Stimulated activated CD8-positive, alpha-beta memory T cell treated with anti-CD3 and anti-CD28 coated beads, Interleukin-15, amount 100 ng/mL, for 48 hours (primary cell): Measurements from ENCODE around the gene TMPRSS7.

ENCODE experiments used
- DNase-seq, 2 donors: peaks; one replicate each; pipeline ENCODE4 v3.0.0-alpha.2; 2020; ENCODE audit warnings: low read depth in 2 of 2

The TMPRSS7 gene, protein sequence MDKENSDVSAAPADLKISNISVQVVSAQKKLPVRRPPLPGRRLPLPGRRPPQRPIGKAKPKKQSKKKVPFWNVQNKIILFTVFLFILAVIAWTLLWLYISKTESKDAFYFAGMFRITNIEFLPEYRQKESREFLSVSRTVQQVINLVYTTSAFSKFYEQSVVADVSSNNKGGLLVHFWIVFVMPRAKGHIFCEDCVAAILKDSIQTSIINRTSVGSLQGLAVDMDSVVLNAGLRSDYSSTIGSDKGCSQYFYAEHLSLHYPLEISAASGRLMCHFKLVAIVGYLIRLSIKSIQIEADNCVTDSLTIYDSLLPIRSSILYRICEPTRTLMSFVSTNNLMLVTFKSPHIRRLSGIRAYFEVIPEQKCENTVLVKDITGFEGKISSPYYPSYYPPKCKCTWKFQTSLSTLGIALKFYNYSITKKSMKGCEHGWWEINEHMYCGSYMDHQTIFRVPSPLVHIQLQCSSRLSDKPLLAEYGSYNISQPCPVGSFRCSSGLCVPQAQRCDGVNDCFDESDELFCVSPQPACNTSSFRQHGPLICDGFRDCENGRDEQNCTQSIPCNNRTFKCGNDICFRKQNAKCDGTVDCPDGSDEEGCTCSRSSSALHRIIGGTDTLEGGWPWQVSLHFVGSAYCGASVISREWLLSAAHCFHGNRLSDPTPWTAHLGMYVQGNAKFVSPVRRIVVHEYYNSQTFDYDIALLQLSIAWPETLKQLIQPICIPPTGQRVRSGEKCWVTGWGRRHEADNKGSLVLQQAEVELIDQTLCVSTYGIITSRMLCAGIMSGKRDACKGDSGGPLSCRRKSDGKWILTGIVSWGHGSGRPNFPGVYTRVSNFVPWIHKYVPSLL

DNA sequence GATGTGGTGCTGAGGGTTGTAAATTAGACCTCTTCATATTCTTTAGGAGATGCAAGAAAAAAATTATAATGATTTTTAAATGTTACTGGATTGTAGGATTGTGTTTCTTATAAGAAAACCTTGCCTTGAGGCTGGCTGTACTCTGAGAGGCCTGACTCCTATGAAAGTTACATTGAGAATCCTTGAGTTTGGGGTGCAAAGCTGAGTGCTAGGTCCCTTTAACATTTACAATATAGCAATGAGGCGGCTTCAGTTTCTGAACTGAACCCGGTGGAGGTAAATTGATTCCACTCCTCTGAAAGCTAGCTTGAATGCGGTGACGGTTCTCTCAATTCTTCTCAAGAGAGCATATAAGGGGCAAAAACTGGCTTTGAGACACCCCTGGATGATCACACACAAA, at the start of gene TMPRSS7:
Gene TMPRSS7 (plus strand): TSS at position 301 of the 400 bp plus-strand sequence. CDS start 110 bp downstream, outside the sequence.
- no peak for DNase-seq

DNA sequence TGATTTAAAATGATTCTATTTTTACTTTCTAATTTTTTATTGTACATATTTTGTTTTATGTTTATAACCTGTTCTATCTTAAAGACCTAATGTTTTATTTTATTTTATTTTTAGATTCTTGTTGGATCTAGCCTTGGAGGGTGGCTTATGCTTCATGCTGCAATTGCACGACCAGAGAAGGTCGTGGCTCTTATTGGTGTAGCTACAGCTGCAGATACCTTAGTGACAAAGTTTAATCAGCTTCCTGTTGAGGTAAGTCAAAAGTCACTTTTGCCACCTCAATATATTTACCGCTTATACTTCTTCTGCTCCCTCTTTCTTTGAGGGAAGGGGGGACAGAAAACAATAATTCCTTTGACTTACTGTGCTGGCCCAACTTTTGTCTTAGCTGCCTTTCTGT, 47.7 kb upstream of the TMPRSS7 start:
- no peak for DNase-seq

DNA sequence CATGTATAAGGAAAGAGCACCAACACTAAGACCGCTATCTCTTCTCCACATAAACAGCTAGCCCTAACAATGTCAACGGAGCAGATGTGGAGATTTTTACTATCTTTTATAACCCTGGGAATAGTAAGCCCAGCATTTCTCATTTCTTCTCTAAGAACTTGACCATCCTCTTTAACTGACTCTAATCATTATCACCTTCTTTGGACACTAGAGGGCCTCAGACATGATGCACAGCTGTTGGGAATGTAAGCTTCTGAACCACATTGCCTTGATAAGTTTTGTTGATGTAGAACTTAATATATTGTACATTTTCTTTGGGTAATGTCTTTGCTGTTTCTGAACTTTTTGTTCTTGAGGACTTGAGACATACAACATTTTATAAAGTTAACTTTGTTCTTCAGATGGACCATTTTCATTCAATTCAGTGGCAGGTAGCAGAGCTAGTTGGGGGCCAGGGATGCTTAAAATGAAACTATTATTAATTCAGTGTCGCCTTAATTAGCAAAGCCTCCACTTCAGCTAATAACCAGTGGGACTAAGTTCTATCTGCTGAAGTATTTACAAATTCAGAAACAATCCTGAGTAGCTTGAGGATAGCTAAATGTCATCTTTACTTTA, 45.4 kb upstream of the TMPRSS7 start:
- DNase-seq = no peak

DNA sequence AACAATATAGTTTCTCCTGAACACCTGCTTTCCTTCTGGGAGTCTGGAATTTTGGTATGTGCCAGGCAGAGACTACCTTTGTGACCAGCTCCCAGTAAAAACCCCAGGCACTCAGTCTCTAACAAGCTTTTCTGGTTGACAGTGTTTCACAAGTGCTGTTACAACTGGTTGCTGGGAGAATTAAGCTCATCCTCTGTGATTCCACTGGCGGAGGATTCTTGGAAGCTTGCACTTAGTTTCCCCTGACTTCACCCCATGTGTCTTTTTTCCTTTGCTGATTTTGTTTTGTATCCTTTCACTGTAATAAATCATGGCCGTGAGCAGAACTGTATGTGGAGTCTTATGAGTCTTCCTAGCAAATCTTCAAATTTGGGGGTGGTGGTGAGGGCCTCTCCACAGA, 41.5 kb upstream of the TMPRSS7 start:
- no peak for DNase-seq

DNA sequence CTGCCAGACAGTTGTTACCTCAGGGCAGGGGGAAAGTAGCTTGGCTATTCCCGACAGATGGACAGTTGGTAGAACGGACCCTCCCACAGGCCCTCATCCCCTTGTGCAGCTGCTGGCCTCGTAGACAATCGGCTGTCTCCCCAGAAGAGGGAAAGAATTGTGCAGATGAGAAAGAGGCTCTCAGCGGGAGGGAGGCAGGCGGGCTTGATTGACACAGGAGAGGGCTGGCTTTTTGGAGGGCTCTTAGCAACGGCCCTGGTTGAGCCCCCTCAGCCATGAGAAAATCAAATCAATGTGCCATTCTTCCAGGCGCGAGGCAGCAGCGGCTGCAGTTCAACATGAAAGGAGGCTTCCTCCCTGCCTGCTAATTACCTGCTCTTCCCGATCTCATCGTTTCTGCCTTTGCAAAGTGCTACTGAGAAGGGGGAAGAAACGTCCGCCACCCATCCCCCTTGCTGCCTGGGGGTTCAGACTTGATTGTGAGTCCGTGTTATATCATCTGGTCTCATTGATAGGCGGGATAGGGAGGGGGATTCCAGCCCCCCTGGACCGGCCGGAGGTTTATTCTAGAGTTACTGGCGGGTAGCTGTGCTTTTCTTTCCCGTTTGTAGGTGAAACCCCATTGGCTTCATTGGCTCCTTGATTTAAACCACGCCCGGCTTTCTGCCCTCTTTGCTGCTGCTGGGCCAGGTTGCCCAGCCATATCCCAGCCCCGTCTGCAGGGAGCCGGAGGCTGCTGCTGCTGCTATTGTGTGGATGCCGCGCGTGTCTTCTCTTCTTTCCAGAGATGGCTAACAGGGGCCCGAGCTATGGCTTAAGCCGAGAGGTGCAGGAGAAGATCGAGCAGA, 35.7 kb upstream of the TMPRSS7 start, which contains the start of gene TAGLN3:
Gene TAGLN3 (plus strand): TSS at position 287 of the 848 bp plus-strand sequence. CDS start 501 bp downstream, at position 788.
- no peak for DNase-seq

DNA sequence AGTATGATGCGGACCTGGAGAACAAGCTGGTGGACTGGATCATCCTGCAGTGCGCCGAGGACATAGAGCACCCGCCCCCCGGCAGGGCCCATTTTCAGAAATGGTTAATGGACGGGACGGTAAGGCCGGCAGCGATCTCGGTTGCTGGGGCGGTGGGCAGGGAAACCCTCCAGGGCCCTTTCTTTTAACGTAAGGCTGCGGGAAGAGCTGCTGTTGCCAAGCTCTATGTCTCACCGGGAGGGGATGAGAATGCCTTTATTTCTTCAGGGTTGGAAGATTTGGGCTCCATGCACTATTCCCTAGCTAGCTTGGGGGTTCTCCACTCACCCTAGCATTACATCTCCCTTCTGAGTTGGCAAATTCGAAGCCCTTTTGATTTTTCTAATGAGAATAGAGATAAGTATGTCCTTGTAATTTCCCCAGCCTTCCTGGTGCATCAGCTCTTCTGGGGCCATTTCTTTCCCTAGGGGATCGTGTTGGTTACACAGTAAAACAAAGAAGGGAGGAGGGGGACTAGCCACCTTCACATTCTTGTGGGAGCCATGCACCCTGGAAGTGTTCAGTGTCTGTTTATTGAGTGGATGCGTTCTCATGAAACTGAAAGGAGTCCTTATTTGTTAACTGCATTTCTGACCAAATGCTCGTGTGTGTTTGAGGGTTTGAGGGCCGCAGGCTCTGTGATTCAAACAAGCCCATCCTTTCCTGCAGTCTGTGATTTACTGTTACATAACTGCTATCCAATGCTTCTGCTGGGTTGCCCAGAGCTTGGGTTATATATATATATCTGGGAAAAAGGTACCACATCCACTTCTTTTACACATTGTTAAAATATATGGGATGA, 34.8 kb upstream of the TMPRSS7 start:
- DNase-seq = no peak

DNA sequence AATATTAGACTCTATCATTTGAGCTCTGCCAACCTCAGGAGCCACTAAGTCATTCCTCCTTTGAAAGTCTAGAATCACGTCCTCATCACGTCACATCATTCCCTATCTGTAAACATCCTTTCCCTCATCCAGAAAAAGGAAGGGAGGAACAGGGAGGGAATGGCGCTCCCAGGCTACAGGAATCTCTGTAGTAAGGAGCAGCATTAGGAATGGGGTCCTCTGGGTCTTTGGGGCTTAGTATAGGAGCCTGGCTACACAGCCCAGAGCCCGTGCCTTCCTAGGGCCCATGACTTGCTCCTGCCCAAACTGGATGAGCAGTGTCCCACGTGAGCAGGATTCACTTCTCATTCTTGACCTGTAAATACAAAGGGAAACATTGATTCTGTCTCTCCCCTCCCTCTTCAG, 34.2 kb upstream of the TMPRSS7 start:
- no peak for DNase-seq

DNA sequence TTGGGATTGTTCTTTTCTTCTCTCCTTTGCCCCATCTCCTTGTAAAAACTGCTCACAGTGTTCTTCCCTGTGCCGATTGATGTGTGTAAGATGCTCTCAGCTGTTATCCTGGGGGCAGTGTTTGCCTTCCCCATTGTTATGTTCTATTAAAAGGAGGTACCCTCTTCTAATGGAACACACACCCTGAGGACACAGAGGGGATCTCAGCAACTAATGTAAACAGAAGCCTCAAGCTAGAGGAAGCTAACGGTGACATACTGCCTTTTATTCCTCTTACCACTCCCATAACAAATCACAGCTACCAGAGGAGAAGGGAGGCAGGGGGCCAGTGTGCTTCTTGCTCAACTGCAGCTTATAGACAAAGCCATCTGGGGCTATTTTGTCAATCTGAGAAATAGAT, 33.6 kb upstream of the TMPRSS7 start:
- DNase-seq = no peak

DNA sequence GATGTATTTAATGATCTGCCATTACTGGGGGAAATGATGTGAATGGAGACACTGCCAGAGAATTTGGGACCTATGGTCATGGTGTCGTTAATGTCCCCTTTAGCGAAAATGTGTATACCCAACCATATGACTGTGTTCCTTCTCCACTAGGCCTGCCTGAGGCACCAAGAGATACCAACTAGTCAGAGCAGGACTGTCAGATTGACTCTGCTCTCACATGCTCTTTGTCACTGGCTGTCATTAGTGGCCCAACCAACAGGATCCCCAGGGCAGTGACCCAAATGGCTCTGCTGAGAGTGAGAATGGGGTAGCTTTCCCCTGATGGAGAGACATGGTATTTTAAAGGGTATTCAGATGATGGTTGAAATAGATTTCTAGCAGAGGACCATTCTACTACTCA, 33.0 kb upstream of the TMPRSS7 start:
- no peak for DNase-seq

DNA sequence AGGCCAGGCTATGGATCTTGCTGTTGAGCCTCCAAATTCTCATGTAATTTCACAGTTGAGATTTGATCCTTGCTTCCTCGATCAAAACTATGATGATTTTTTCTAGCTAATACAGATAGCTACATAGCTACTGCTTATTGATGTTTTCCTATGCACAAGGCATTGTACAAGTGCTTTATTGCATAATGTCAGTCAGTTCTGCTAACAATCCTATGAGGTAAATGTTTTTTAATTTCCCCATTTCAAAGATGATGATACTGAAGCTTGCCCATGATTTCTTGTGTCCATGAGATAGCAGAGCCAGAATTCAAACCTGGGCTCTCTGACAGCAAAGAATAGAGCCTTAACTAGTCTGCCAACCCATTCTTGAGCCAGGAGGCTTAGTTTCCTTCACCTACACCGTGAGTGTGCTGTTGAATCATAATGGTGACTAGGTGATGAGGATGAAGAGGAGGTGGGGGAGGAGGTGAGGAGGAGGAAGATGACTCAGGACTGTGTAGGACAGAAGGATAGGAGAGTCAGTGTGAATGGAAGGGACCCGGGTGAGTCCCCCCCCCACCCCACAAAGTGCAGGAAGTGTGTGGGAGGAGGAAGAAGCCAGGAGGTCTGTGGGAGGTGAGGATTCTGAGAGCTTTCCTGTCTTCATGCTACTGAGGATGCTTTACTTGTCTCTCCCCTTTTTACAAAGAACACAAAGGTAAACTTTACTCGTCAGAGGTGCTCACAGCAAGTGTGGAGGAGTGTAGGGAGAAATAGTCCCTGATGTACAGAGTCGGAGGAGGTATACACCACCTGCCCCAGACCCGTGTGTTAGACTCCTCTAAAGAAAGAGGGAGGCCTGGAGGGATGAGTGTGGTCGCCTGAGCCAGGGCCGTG, 32.2 kb upstream of the TMPRSS7 start:
- peak; percentile 49 to 51 for DNase-seq

DNA sequence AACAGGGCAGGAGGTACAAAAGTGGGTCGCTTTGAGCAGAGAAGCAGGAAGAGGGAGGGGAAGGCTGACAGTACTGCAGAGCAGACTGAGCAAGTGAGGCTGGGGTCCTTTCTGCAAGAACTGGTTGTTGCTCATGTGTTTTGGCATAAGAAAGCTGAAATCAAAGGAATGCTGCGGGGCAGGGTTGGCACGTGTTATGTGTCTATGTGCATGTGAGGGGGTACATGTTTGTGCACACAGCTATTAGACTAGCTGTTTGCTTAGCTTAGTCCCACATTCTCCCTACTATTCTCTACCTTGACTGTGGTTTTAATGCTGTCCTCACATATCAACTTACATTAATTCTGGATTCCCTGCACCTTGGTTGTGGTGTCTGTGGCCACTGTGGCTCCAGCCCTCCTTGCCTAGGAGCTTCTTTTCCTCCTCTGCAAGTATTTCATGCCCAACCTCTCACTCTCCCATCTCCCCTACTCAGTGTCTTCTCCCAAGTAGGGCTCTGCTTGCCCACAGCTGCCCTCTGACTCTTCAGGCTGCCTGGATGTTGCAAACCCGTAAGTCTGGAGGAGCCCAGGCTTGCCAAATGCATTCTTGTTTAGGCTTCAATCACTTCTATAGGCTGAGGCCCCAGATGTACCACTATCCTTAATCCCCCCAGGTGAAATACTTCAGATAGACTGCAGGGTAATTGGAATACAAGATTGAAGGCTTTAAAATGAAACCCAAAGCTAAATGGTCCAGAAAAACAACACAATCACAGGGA, 31.0 kb upstream of the TMPRSS7 start:
- no peak for DNase-seq

DNA sequence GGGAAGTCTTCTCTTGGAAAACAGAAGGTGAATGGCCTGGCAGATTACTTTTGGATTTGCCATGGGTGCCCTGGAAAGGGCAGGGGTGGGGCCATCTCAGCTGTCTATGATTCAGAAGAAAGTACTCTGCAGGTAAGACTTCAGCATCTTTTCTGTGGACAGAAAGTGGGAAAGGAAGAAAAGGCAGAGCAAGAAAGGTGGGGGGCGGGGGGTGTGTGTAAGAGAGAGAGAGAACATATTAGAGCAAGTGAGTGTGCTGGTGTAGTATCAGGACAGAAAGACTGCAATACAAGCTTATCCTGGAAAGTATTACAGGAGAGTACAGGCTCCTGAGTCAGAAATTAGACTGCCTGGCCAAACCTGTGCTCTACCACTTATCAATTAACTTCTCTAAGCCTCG, 30.3 kb upstream of the TMPRSS7 start:
- DNase-seq = no peak

DNA sequence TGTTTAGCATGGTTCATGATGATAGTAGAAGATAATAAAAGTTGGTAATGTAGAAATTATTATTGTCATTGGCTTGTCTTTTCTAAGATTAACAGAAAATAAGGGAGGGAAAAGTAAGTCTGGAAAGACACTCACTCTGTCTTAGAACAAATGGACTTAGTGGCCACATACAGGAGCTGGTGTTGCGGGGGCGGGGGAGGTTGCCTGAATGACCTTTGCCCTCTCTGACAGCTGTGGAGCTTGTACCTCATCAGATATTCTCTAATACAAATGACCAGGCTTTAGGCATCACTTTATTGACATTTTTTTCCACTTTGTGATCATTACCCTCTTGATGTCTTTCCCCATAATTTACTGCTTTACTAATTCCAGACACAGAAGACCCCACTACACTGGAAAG, 29.9 kb upstream of the TMPRSS7 start:
- DNase-seq = no peak

DNA sequence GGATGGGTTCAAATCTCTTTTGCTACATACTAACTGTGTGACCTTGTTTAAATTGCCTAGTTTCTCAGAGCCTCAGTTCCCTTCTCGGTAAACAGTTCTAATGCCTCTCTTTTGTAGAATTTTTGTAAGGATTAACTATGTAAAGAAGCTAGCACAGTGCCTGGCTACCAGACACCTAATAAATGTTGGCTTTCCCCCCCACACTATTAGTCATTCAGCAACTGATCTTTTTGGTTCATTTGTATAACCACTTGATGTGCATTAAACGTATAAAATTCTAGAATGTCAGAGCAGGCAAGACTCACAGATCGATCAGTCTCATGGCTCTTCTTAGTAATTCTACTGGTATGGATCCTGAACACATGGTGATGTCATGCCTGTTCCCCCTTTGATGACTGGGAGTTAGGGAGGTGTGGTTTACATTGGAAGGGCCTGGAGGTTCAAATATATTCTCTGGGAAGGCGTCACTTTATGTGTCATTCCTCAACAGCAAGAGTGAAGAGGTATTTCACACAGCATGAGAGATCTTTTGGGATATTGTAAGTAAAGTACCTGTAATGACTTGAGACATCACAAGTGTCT, 29.4 kb upstream of the TMPRSS7 start:
- no peak for DNase-seq

DNA sequence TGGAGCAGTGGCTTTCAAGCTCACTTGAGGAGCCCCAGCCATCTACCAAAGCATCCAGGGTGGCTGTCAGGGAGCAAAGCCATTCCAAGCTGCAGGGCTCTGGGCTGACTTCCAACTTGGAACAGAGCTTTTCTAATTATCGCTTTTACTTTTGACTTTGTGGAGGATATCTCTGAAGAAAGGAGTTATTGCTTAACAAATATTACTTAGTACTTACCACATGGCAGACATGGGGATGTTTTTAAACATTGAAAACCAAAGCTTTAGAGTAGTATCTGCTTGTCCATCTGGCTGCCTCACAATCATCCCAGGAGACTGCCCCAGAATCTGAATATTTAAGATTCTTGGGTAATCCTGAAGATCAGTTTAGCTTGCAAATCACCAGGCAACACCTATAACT, 26.9 kb upstream of the TMPRSS7 start:
- no peak for DNase-seq

DNA sequence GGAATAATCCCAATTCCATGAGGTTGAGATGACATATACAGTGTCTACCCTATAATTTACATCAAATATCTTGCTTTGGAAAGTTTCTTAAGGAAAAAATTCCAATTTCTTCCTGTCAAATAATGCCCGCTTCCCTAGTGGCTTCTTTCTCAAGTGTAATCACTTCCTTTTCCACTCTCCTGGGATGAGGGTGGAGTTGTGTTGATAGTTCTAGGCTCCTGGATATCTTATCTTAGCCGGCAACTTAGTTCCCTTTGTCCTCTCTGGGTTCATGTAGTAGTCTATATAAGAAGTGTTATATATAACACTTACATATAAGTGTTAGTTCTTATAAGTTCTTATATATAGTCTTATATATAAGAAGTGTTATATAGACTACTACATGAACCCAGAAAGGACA, 24.9 kb upstream of the TMPRSS7 start:
- DNase-seq = no peak

DNA sequence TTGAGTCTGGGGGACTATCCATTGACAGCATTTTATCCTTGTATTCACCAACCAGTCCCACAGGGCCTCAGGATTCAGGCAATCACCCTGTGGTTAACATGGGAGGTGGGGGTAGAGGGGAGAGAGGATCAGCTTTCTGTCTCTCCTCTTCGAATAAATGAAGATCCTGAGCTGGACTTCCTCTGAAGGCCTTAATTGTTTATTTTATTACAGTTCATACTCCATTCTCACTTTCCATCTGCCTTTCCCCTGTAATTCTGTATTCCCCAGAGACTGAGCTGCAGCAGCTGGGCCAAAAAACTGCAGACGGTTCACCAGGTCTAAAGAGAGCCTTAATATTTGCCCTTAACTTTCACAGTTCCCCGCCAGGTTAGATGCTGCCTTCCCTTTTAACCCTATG, 23.9 kb upstream of the TMPRSS7 start:
- no peak for DNase-seq

DNA sequence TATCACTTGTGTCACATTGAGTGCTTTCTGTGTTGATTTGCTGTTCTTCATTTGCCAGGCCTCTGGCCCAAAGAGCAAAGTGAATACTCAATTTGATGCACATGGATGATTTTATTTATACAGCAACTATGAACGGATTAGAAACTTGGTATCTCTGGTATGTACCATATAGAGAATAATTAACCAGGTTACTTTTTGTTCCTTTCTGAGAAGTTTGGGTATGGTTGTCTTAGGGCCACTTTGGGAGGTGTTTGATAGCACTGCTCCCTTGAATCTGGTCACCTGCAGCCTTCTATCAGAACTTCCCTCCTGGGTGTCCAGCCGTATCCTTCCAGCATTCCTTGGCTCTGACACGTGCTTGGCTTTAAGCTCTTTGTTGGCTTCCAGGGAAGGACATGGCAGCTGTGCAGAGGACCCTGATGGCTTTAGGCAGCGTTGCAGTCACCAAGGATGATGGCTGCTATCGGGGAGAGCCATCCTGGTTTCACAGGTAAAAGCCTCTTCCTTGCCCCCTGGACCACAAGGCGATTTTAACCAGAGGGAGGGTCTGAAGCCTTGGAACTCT, 23.1 kb upstream of the TMPRSS7 start:
- no peak for DNase-seq
